ENCODE data around the gene SLC22A4.

Gene SLC22A4

GRCh38 chr5:132325691-132326090, 31.5 kb downstream of the SLC22A4 start:
- no peaks in the 10 kb centered on the region for H3K36me3 Mint-ChIP-seq (ENCODE audit: insufficient read depth)
- no peaks in the 10 kb centered on the region for H3K4me1 Mint-ChIP-seq
- ATAC-seq (replicated peaks; ENCODE audit: extremely low read depth, poor library complexity, severe bottlenecking) (no peak), DNase-seq (ENCODE audit: low spot score in 2 of 2) (no peak)
- H3K9me3 Mint-ChIP-seq: no peaks in the 10 kb centered on the region
- no peak overlapping the region for H3K4me3 Mint-ChIP-seq
- H3K27ac Mint-ChIP-seq (ENCODE audit: low read depth): no peak overlapping the region
- no peaks in the 10 kb centered on the region for H3K27me3 Mint-ChIP-seq

- Mint-ChIP-seq H3K27ac (ENCODE audit: low read depth) (no peak overlapping the region), H3K27me3 (no peaks in the 10 kb centered on the region), H3K4me3 (no peak overlapping the region), H3K36me3 (ENCODE audit: insufficient read depth) (no peaks in the 10 kb centered on the region), H3K9me3 (no peaks in the 10 kb centered on the region), H3K4me1 (no peaks in the 10 kb centered on the region)
- ATAC-seq (replicated peaks; ENCODE audit: extremely low read depth, poor library complexity, severe bottlenecking) (no peak), DNase-seq (ENCODE audit: low spot score in 2 of 2) (no peak)
Observed at GRCh38 chr5:132327252-132327955, 33.2 kb downstream of the SLC22A4 start.

- Mint-ChIP-seq H3K27ac (ENCODE audit: low read depth) (no peak overlapping the region), H3K27me3 (no peaks in the 10 kb centered on the region), H3K4me3 (no peak overlapping the region), H3K9me3 (no peaks in the 10 kb centered on the region), H3K36me3 (ENCODE audit: insufficient read depth) (no peaks in the 10 kb centered on the region), H3K4me1 (no peaks in the 10 kb centered on the region)
- no peak for ATAC-seq (replicated peaks; ENCODE audit: extremely low read depth, poor library complexity, severe bottlenecking)
- DNase-seq (ENCODE audit: low spot score in 2 of 2): no peak
Observed at GRCh38 chr5:132334812-132335211, 40.6 kb downstream of the SLC22A4 start.

GRCh38 chr5:132335402-132335801, 41.2 kb downstream of the SLC22A4 start:
- no peaks in the 10 kb centered on the region for H3K4me1 Mint-ChIP-seq
- H3K36me3 Mint-ChIP-seq (ENCODE audit: insufficient read depth): peaks cover under 1% of the 10 kb centered on the region
- H3K9me3 Mint-ChIP-seq: no peaks in the 10 kb centered on the region
- H3K4me3 Mint-ChIP-seq: no peak overlapping the region
- H3K27me3 Mint-ChIP-seq: no peaks in the 10 kb centered on the region
- DNase-seq (ENCODE audit: low spot score in 2 of 2) (no peak), ATAC-seq (replicated peaks; ENCODE audit: extremely low read depth, poor library complexity, severe bottlenecking) (no peak)
- H3K27ac Mint-ChIP-seq (ENCODE audit: low read depth): no peak overlapping the region

GRCh38 chr5:132339502-132339901, 45.3 kb downstream of the SLC22A4 start:
- H3K27ac Mint-ChIP-seq (ENCODE audit: low read depth): no peak overlapping the region
- no peaks in the 10 kb centered on the region for H3K4me1 Mint-ChIP-seq
- DNase-seq (ENCODE audit: low spot score in 2 of 2) (no peak), ATAC-seq (replicated peaks; ENCODE audit: extremely low read depth, poor library complexity, severe bottlenecking) (no peak)
- no peak overlapping the region for H3K4me3 Mint-ChIP-seq
- no peaks in the 10 kb centered on the region for H3K9me3 Mint-ChIP-seq
- no peaks in the 10 kb centered on the region for H3K27me3 Mint-ChIP-seq
- H3K36me3 Mint-ChIP-seq (ENCODE audit: insufficient read depth): peaks cover 2% of the 10 kb centered on the region

- no peaks in the 10 kb centered on the region for H3K9me3 Mint-ChIP-seq
- no peaks in the 10 kb centered on the region for H3K27me3 Mint-ChIP-seq
- H3K36me3 Mint-ChIP-seq (ENCODE audit: insufficient read depth): peaks cover 2% of the 10 kb centered on the region
- DNase-seq (ENCODE audit: low spot score in 2 of 2) (no peak), ATAC-seq (replicated peaks; ENCODE audit: extremely low read depth, poor library complexity, severe bottlenecking) (no peak)
- no peaks in the 10 kb centered on the region for H3K4me1 Mint-ChIP-seq
- no peak overlapping the region for H3K27ac Mint-ChIP-seq (ENCODE audit: low read depth)
- no peak overlapping the region for H3K4me3 Mint-ChIP-seq
Observed at GRCh38 chr5:132342291-132343180, 48.3 kb downstream of the SLC22A4 start.

- DNase-seq (ENCODE audit: low spot score in 2 of 2) (no peak), ATAC-seq (replicated peaks; ENCODE audit: extremely low read depth, poor library complexity, severe bottlenecking) (no peak)
- peaks cover 2% of the 10 kb centered on the region for H3K36me3 Mint-ChIP-seq (ENCODE audit: insufficient read depth)
- H3K27me3 Mint-ChIP-seq: no peaks in the 10 kb centered on the region
- no peaks in the 10 kb centered on the region for H3K4me1 Mint-ChIP-seq
- no peak overlapping the region for H3K4me3 Mint-ChIP-seq
- no peak overlapping the region for H3K27ac Mint-ChIP-seq (ENCODE audit: low read depth)
- no peaks in the 10 kb centered on the region for H3K9me3 Mint-ChIP-seq
Observed at GRCh38 chr5:132344775-132345514, 50.8 kb downstream of the SLC22A4 start.

- no peaks in the 10 kb centered on the region for H3K9me3 Mint-ChIP-seq
- no peak for ATAC-seq (replicated peaks; ENCODE audit: extremely low read depth, poor library complexity, severe bottlenecking)
- DNase-seq (ENCODE audit: low spot score in 2 of 2): no peak
Observed at GRCh38 chr5:132353486-132353995, 59.3 kb downstream of the SLC22A4 start.

GRCh38 chr5:132354381-132355139, 60.4 kb downstream of the SLC22A4 start:
- Mint-ChIP-seq H3K27ac (ENCODE audit: low read depth) (no peak overlapping the region), H3K4me3 (no peak overlapping the region), H3K27me3 (no peaks in the 10 kb centered on the region), H3K36me3 (ENCODE audit: insufficient read depth) (peaks cover 3% of the 10 kb centered on the region), H3K9me3 (no peaks in the 10 kb centered on the region), H3K4me1 (no peaks in the 10 kb centered on the region)
- no peak for ATAC-seq (replicated peaks; ENCODE audit: extremely low read depth, poor library complexity, severe bottlenecking)
- no peak for DNase-seq (ENCODE audit: low spot score in 2 of 2)

More at GRCh38 chr5:132353486-132353995, 59.3 kb downstream of the SLC22A4 start:
- Mint-ChIP-seq H3K27ac (ENCODE audit: low read depth) (no peak overlapping the region), H3K4me1 (no peaks in the 10 kb centered on the region), H3K4me3 (no peak overlapping the region), H3K36me3 (ENCODE audit: insufficient read depth) (peaks cover 3% of the 10 kb centered on the region), H3K27me3 (no peaks in the 10 kb centered on the region)

GRCh38 chr5:132355140-132355765, 61.1 kb downstream of the SLC22A4 start:
- Mint-ChIP-seq H3K4me1 (no peaks in the 10 kb centered on the region), H3K27ac (ENCODE audit: low read depth) (no peak overlapping the region), H3K9me3 (no peaks in the 10 kb centered on the region), H3K36me3 (ENCODE audit: insufficient read depth) (peaks cover 3% of the 10 kb centered on the region), H3K4me3 (no peak overlapping the region), H3K27me3 (no peaks in the 10 kb centered on the region)
- DNase-seq (ENCODE audit: low spot score in 2 of 2): no peak
- no peak for ATAC-seq (replicated peaks; ENCODE audit: extremely low read depth, poor library complexity, severe bottlenecking)

GRCh38 chr5:132358775-132359174, 64.6 kb downstream of the SLC22A4 start:
- no peak overlapping the region for H3K4me3 Mint-ChIP-seq
- no peak overlapping the region for H3K27ac Mint-ChIP-seq (ENCODE audit: low read depth)
- no peaks in the 10 kb centered on the region for H3K9me3 Mint-ChIP-seq
- DNase-seq (ENCODE audit: low spot score in 2 of 2) (no peak), ATAC-seq (replicated peaks; ENCODE audit: extremely low read depth, poor library complexity, severe bottlenecking) (no peak)
- H3K4me1 Mint-ChIP-seq: no peaks in the 10 kb centered on the region
- no peaks in the 10 kb centered on the region for H3K27me3 Mint-ChIP-seq
- H3K36me3 Mint-ChIP-seq (ENCODE audit: insufficient read depth): peaks cover 5% of the 10 kb centered on the region

Data from central memory CD8-positive, alpha-beta T cell (primary cell).